PC-9 (cell line): ENCODE measurements around the gene ZNF574. TPM values are rescaled to one million over a fixed set of nuclear protein-coding genes. Genes with fewer than 3 reads are reported as not detected.

Experiments
- BruUV-seq: library from RNA; stranded (reverse); fragments of 400-500 nt; replicated peaks from 2 replicates; lab custom pipeline; 2021; lab: Mats Ljungman, UMichigan
- CTCF ChIA-PET: fragments of 300-600 bp; sonication (Branson Sonifier 250); formaldehyde crosslinking; loops from one replicate; lab custom pipeline; 2022; ENCODE audit warnings: antibody characterized with exemption; lab: Charles Lee
- POLR2A ChIA-PET: fragments of 300-600 bp; sonication (Branson Sonifier 250); formaldehyde crosslinking; loops from one replicate; lab custom pipeline; 2022; ENCODE audit warnings: antibody characterized with exemption; ENCODE audit not compliant: unreplicated experiment; lab: Charles Lee
- DNase-seq, 2 experiments: peaks; one replicate each; pipeline versions ENCODE4 v3.0.0 to v3.0.0-alpha.2; 2015 to 2022; ENCODE audit warnings: mixed read lengths in 1 of 2
- H2AFZ ChIP-seq: fragments of 200-600 bp; sonication (generic); 2 replicates; pipeline ENCODE4 v1.8.1; 2017; ENCODE audit warnings: antibody characterized with exemption
- H3F3A ChIP-seq: fragments of 200-600 bp; sonication (generic); 2 replicates; pipeline ENCODE4 v1.8.1; 2017; ENCODE audit warnings: antibody characterized with exemption, mild to moderate bottlenecking, low read depth; ENCODE audit not compliant: insufficient read depth
- H3K27ac ChIP-seq: fragments of 200-600 bp; sonication (generic); 2 replicates; pipeline ENCODE4 v1.6.1; 2016; ENCODE audit warnings: mixed run types
- H3K27me3 ChIP-seq: fragments of 200-600 bp; sonication (generic); 2 replicates; pipeline ENCODE4 v1.6.1; 2016; ENCODE audit warnings: low read depth, mixed run types; ENCODE audit not compliant: insufficient read depth
- H3K36me3 ChIP-seq: fragments of 200-600 bp; sonication (generic); 2 replicates; pipeline ENCODE4 v1.6.1; 2016; ENCODE audit warnings: low read depth, mixed run types
- H3K4me1 ChIP-seq: fragments of 200-600 bp; sonication (generic); replicated peaks from 2 replicates; pipeline ENCODE4 v1.6.1; 2016; ENCODE audit warnings: mixed run types; ENCODE audit not compliant: insufficient read depth
- H3K4me2 ChIP-seq: fragments of 200-600 bp; sonication (generic); 2 replicates; pipeline ENCODE4 v1.6.1; 2017; ENCODE audit warnings: mixed run types
- H3K4me3 ChIP-seq: fragments of 200-600 bp; sonication (generic); 2 replicates; pipeline ENCODE4 v1.6.1; 2016; ENCODE audit warnings: mixed run types
- H3K79me2 ChIP-seq: fragments of 200-600 bp; sonication (generic); 2 replicates; pipeline ENCODE4 v1.6.1; 2017; ENCODE audit warnings: low read depth, mixed run types
- H3K9me2 ChIP-seq: fragments of 200-600 bp; sonication (generic); 2 replicates; pipeline ENCODE4 v1.8.1; 2017; ENCODE audit warnings: mild to moderate bottlenecking; ENCODE audit not compliant: insufficient read depth
- H3K9me3 ChIP-seq: fragments of 200-600 bp; sonication (generic); 2 replicates; pipeline ENCODE4 v1.8.1; 2016; ENCODE audit warnings: low read depth; ENCODE audit not compliant: insufficient read depth
- H4K20me1 ChIP-seq: fragments of 200-600 bp; sonication (generic); 2 replicates; pipeline ENCODE4 v1.8.1; 2017; ENCODE audit not compliant: insufficient read depth
- EZH2 ChIP-seq: fragments of 200-600 bp; sonication (generic); IDR thresholded peaks from 2 replicates; pipeline ENCODE4 v1.8.0; 2017; ENCODE audit warnings: antibody characterized with exemption, low read depth
- intact Hi-C: fragments of 100-400 bp; cut with micrococcal nuclease; formaldehyde crosslinking; loops from one replicate; pipeline ENCODE4 v1.10.0; 2022; ENCODE audit not compliant: unreplicated experiment
- total RNA-seq: library from RNA; stranded (reverse); gene quantifications from 2 replicates; pipeline ENCODE4 v1.2.3, GENCODE V29; 2021
- TF ChIP-seq, protein P1 (sequence below): fragments of 200-600 bp; sonication (generic); conservative IDR thresholded peaks from 2 replicates; pipeline ENCODE4 v1.6.1; 2017; ENCODE audit warnings: mixed run types, antibody characterized with exemption, mild to moderate bottlenecking, moderate library complexity

Gene ZNF574
- total RNA-seq, 1 experiment from 2014 or later = 19.4 TPM

DNA sequence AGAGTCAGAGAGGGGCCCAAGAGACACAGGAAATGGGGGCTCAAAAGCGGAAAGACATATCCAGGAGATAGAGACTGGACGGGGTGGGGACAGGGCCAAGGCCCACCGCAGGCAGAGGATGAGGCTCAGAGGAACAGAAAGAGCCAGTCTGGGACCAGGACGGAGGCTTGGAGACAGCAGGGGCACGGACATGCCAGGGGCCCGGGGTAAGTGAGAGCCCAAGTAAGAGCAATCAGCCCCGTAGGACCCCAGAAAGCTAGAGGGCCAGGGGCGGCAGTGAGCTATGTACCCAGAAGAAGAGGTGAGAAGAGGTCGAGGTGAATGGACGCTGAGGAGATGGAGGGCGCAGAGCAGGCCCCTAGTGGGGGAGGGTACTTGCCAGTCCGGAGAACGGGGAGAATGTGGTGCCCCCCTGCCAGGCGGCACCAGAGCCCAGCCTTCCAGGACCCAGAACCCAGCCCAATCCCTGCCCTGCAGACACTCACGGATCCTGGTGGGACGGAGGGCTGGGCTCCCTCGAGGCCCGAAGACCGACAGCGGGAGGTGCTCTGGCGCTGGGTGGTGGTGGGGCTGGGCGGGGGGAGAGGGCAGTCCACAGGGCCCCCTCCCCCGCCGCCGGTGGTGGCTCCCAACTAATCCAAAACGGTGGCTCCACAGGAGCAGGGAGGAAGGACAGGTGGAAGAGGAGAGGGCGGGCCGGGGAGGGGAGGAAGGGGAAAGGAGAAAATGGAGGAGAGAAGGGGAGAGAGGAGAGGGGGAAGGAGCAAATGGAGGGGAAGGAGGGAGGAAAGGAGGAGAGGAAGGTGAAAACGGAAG is 7.0 kb upstream of the ZNF574 start:
- H3K79me2 ChIP-seq = no peaks in the 10 kb centered on the region
- H3K36me3 ChIP-seq = no peaks in the 10 kb centered on the region
- H3K27me3 ChIP-seq = peaks cover 37% of the 10 kb centered on the region
- BruUV-seq = no TSS peak
- intact Hi-C loops = no loop called here
- no peaks in the 10 kb centered on the region for H3K9me2 ChIP-seq
- ChIA-PET POLR2A (no interaction called here), CTCF (no interaction called here)
- H3K4me2 ChIP-seq = no peak overlapping the region
- no peak overlapping the region for H3K27ac ChIP-seq
- H4K20me1 ChIP-seq = no peaks in the 10 kb centered on the region
- no peak overlapping the region for H2AFZ ChIP-seq
- H3F3A ChIP-seq = peaks cover 10% of the 10 kb centered on the region; the same call in 1 of the 2 replicates
- no peaks in the 10 kb centered on the region for H3K9me3 ChIP-seq
- H3K4me3 ChIP-seq = no peak overlapping the region
- TF ChIP-seq, protein P1, sequence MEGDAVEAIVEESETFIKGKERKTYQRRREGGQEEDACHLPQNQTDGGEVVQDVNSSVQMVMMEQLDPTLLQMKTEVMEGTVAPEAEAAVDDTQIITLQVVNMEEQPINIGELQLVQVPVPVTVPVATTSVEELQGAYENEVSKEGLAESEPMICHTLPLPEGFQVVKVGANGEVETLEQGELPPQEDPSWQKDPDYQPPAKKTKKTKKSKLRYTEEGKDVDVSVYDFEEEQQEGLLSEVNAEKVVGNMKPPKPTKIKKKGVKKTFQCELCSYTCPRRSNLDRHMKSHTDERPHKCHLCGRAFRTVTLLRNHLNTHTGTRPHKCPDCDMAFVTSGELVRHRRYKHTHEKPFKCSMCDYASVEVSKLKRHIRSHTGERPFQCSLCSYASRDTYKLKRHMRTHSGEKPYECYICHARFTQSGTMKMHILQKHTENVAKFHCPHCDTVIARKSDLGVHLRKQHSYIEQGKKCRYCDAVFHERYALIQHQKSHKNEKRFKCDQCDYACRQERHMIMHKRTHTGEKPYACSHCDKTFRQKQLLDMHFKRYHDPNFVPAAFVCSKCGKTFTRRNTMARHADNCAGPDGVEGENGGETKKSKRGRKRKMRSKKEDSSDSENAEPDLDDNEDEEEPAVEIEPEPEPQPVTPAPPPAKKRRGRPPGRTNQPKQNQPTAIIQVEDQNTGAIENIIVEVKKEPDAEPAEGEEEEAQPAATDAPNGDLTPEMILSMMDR = no peak
- TF ChIP-seq EZH2 = no peak
- H3K4me1 ChIP-seq = 0 out of 2 replicates have a peak, but pooled peaks cover 4% of the 10 kb centered on the region
- DNase-seq = no peak

DNA sequence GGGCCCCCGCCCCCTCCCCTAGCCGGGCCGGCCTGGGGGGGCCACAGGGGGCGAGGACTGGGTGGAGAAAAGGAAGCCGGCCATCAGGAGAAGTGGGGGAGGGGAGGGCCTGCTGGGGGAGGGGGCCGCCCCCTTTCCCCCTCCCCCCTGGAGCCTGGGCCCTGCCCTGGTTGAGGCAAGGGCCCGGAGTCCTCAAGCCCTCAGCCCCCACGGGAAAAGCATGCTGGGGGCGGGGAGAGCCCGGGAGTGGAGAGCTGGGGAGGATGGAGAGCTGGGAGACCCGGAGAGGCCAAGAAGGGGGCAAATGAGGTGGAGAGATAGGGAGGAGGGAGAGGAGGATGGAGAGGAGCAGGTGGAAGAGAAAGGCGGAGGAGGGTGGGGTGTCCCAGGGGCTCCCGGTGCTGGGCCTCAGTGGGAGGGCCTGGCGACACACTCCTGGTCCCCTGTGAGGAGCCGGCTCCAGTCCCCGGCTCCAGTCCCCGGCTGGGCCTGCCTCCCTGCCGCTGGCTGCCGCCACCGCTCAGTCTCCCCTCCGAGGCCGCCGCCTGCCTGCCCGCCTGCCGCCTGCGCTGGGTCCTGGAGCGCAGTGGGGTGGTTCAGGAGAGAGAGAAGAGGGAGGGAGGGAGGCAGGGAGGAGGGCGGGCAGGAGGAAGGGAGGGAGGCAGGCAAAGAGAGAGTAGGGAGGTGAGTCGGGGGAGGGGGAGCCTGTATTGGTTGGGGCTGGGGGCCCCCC is 6.2 kb upstream of the ZNF574 start, which contains the start of gene GRIK5:
TSS of gene GRIK5 (minus strand) at position 588 of the 733 bp plus-strand sequence. CDS start 4,436 bp downstream, outside the sequence.
- POLR2A ChIA-PET = no interaction called here
- TF ChIP-seq, protein P1 = no peak
- no peak for TF ChIP-seq EZH2

DNA sequence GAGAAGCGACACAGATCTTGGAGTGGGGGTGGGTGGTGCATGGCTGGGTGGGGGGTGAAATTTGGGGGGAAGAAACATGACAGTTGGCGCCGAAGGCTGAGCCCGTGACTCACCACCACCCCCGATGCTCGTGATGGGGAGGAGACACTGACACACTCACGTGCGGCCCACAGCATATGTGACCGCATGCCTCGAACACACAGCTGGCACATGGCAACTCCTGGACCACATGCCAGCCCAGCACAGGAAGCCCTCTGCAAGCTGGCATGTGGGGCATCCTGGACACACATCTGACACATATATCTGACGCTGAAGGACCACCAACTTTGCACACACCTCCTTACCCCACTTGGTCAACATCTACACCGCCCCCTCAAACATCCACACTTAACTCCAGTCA is 4.7 kb upstream of the ZNF574 start:
- no peak overlapping the region for H3K4me3 ChIP-seq
- BruUV-seq = no TSS peak
- H3K79me2 ChIP-seq = peaks cover 14% of the 10 kb centered on the region
- TF ChIP-seq EZH2 = no peak
- TF ChIP-seq, protein P1 = no peak
- H4K20me1 ChIP-seq = no peaks in the 10 kb centered on the region
- no peaks in the 10 kb centered on the region for H3K9me3 ChIP-seq
- POLR2A ChIA-PET = no interaction called here
- no peaks in the 10 kb centered on the region for H3K36me3 ChIP-seq
- H3K4me2 ChIP-seq = no peak overlapping the region
- no peak for DNase-seq
- H3F3A ChIP-seq = peaks cover 10% of the 10 kb centered on the region; the same call in 1 of the 2 replicates
- no peak overlapping the region for H3K27ac ChIP-seq
- CTCF ChIA-PET = interaction anchor here (0.8 kb wide), 1 partner anchor 10 kb away, joined by 3 read pairs; no protein-coding TSS in a partner anchor
- intact Hi-C loops = no loop called here
- H3K4me1 ChIP-seq = peaks cover 11% of the 10 kb centered on the region; the same call in 1 of the 2 replicates
- H3K27me3 ChIP-seq = peaks cover 36% of the 10 kb centered on the region
- no peak overlapping the region for H2AFZ ChIP-seq
- no peaks in the 10 kb centered on the region for H3K9me2 ChIP-seq

More for the DNA sequence above, 6.2 kb upstream of the ZNF574 start, which contains the start of gene GRIK5:
- Histone ChIP-seq H3K9me2 (no peaks in the 10 kb centered on the region), H4K20me1 (no peaks in the 10 kb centered on the region), H2AFZ (no peak within 1 kb of the TSS), H3K27ac (no peak within 1 kb of the TSS), H3F3A (peaks cover 10% of the 10 kb centered on the region; the same call in 1 of the 2 replicates), H3K4me1 (peaks cover 8% of the 10 kb centered on the region; the same call in 1 of the 2 replicates), H3K4me2 (no peak within 1 kb of the TSS), H3K4me3 (no peak within 1 kb of the TSS), H3K27me3 (peaks cover 37% of the 10 kb centered on the region), H3K36me3 (no peaks in the 10 kb centered on the region), H3K9me3 (no peaks in the 10 kb centered on the region), H3K79me2 (peaks cover 4% of the 10 kb centered on the region)
- no peak for DNase-seq
- BruUV-seq = no TSS peak
- CTCF ChIA-PET = no interaction called here
- intact Hi-C loops = no loop called here
